Spleen (tissue), 11 donors: Measurements from ENCODE around the gene EFCAB8. TPM values are rescaled to one million over a fixed set of nuclear protein-coding genes. Genes with fewer than 3 reads are reported as not detected.
"Not testable (repeated sequence)": the region's sequence is repeated elsewhere in the genome, so short reads cannot be mapped to it uniquely, and the experiment has no call there.

Source experiments
- DNase-seq: peaks from one replicate; pipeline ENCODE4 v3.0.0-alpha.2; 2020
- H3K27ac ChIP-seq, 8 donors: fragments of 200-600 bp; sonication (generic) in 7 of 8; 1 replicate in 4 of 8; 2 replicates in 4 of 8; pipeline versions ENCODE4 v1.5.0 to v1.8.0; 2016 to 2021; ENCODE audit warnings: inconsistent platforms in 4 of 8, mild to moderate bottlenecking in 4 of 8, moderate library complexity in 1 of 8
- H3K27me3 ChIP-seq, 7 donors: fragments of 200-600 bp; sonication (generic) in 6 of 7; replicated peaks in 1 of 7; 1 replicate in 4 of 7; 2 replicates in 3 of 7; pipeline versions ENCODE4 v1.5.0 to v1.8.0; 2016 to 2021; ENCODE audit warnings: inconsistent platforms in 3 of 7, mild to moderate bottlenecking in 1 of 7
- H3K36me3 ChIP-seq, 6 donors: fragments of 200-600 bp; sonication (generic) in 5 of 6; 1 replicate in 4 of 6; 2 replicates in 2 of 6; pipeline versions ENCODE4 v1.5.0 to v1.8.0; 2016 to 2021; ENCODE audit warnings: inconsistent platforms in 2 of 6
- H3K4me1 ChIP-seq, 6 donors: fragments of 200-600 bp; sonication (generic) in 5 of 6; 1 replicate in 3 of 6; 2 replicates in 3 of 6; pipeline versions ENCODE4 v1.5.0 to v1.8.0; 2016 to 2021; ENCODE audit warnings: inconsistent platforms in 3 of 6
- H3K4me3 ChIP-seq, 8 donors: fragments of 200-600 bp; sonication (generic) in 7 of 8; 1 replicate in 4 of 8; 2 replicates in 4 of 8; pipeline versions ENCODE4 v1.5.0 to v1.8.0; 2016 to 2021; ENCODE audit warnings: inconsistent platforms in 4 of 8, mild to moderate bottlenecking in 4 of 8, moderate library complexity in 2 of 8
- H3K9me3 ChIP-seq, 8 donors: fragments of 200-600 bp; sonication (generic) in 7 of 8; 1 replicate in 4 of 8; 2 replicates in 4 of 8; pipeline versions ENCODE4 v1.5.0 to v1.8.0; 2016 to 2021; ENCODE audit warnings: inconsistent platforms in 4 of 8
- CTCF ChIP-seq, 11 experiments: fragments of 200-600 bp in 7 of 11; fragments of 450-650 bp in 4 of 11; sonication (generic) in 4 of 11; IDR thresholded peaks in 8 of 11; conservative IDR thresholded peaks in 3 of 11; 1 replicate in 7 of 11; 2 replicates in 4 of 11; pipeline versions ENCODE4 v1.4.0 to v1.8.0; 2016 to 2021; ENCODE audit warnings: antibody characterized with exemption in 11 of 11, inconsistent platforms in 4 of 11, mild to moderate bottlenecking in 1 of 11
- POLR2A ChIP-seq, 3 donors: fragments of 450-650 bp; IDR thresholded peaks; one replicate each; pipeline ENCODE4 v1.5.1; 2017; ENCODE audit warnings: antibody characterized with exemption in 3 of 3, mild to moderate bottlenecking in 1 of 3
- POLR2AphosphoS5 ChIP-seq, 3 donors: sonication (generic); formaldehyde crosslinking; IDR thresholded peaks; one replicate each; pipeline ENCODE4 v1.5.1; 2017; ENCODE audit warnings: antibody characterized with exemption in 3 of 3
- WGBS, 5 donors: extraction: QIAGEN DNeasy Blood & Tissue Kit in 3 of 5; methylation state at CpG; one replicate each; pipeline versions ENCODE4 v1.1.5 to v1.1.7; 2013 to 2018; 5-methylcytosine and 5-hydroxymethylcytosine counted together
- intact Hi-C: fragments of 100-400 bp; cut with DNase I; formaldehyde crosslinking; loops from one replicate; pipeline ENCODE4 v1.15.0; 2023; ENCODE audit warnings: low total_unique reads
- polyA plus RNA-seq, 3 donors: library from polyadenylated mRNA; stranded (reverse); fragments of 200-250 nt; gene quantifications; one replicate each; pipeline ENCODE4 v1.2.1, GENCODE V29; 2013
- total RNA-seq, 7 donors: library from RNA; depleted of rRNA in 3 of 7; stranded (reverse); fragments of >200 nt in 3 of 7; fragmentation: NEBNext Ultra II Directional in 4 of 7; extraction: Animal tissue kit (Norgen Biotek cat#: 25700) in 4 of 7; gene quantifications; one replicate each; pipeline versions ENCODE4 v1.1.0 to v1.2.1, GENCODE V29; 2016 to 2021
- donor health status: healthy with polysubstance abuse.
- donor health status: DM: no; HTN: no; CAD: no; lungs with moderate emphysema.
- donor health status: DM: no; HTN: no; CAD: no.
- donor health status: Bipolar disorder and iron deficiency.
- donor health status: healthy.
- donor health status: DM: no; HTN: no; CAD: no.
- donor health status: DM: yes; HTN: yes; CAD: no.

The EFCAB8 gene
- total and polyA plus RNA-seq, 10 donors = 0.06 to 4.2 (median 1.0) TPM

- Histone ChIP-seq H3K4me3 (no peak overlapping the region), H3K4me1 (no peaks in the 10 kb centered on the region), H3K27me3 (no peaks in the 10 kb centered on the region), H3K36me3 (no peaks in the 10 kb centered on the region), H3K9me3 (peaks cover 0 to 25% (median 11%) of the 10 kb centered on the region in 8 donors), H3K27ac (no peak overlapping the region)
- WGBS, 5 donors = 72 to 88% (median 76%) methylated on average over 4 of the region's 4 CpGs
- intact Hi-C loops = no loop called here
- TF ChIP-seq POLR2AphosphoS5 (IDR thresholded peaks at IDR 0.05) = no peak
- no peak for TF ChIP-seq CTCF (IDR thresholded peaks at IDR 0.05 in 8 of 11, conservative IDR thresholded peaks at IDR 0.05 in 3 of 11)
- no peak for TF ChIP-seq POLR2A (IDR thresholded peaks at IDR 0.05)
- no peak for DNase-seq
Observed at GRCh38 chr20:32941155-32941885, 82.6 kb downstream of the EFCAB8 start.

- TF ChIP-seq POLR2AphosphoS5 (IDR thresholded peaks at IDR 0.05) (no peak), CTCF (IDR thresholded peaks at IDR 0.05 in 8 of 11, conservative IDR thresholded peaks at IDR 0.05 in 3 of 11) (no peak), POLR2A (IDR thresholded peaks at IDR 0.05) (no peak)
- peaks cover 0 to 21% (median 11%) of the 10 kb centered on the region in 8 donors for H3K9me3 ChIP-seq
- 80 to 95% (median 87%) methylated on average over 4 to 7 of the region's 7 CpGs for WGBS, 5 donors
- intact Hi-C loops = no loop called here
- no peak overlapping the region for H3K27ac ChIP-seq
- no peaks in the 10 kb centered on the region for H3K36me3 ChIP-seq
- no peaks in the 10 kb centered on the region for H3K4me1 ChIP-seq
- DNase-seq = no peak
- no peaks in the 10 kb centered on the region for H3K27me3 ChIP-seq
- no peak overlapping the region for H3K4me3 ChIP-seq
Observed at GRCh38 chr20:32943490-32944052, 84.8 kb downstream of the EFCAB8 start.

- DNase-seq = no peak
- TF ChIP-seq POLR2A (IDR thresholded peaks at IDR 0.05) (no peak), CTCF (IDR thresholded peaks at IDR 0.05 in 8 of 11, conservative IDR thresholded peaks at IDR 0.05 in 3 of 11) (peak in 7 of 11 experiments; percentile 9 to 46 (median 22))
- no peaks in the 10 kb centered on the region for H3K27me3 ChIP-seq
- no peak overlapping the region for H3K27ac ChIP-seq
- WGBS, 5 donors = 56 to 81% (median 62%) methylated on average over 4 of the region's 4 CpGs
- peaks cover 0 to 21% (median 11%) of the 10 kb centered on the region in 8 donors for H3K9me3 ChIP-seq
- H3K4me1 ChIP-seq = no peaks in the 10 kb centered on the region
- H3K36me3 ChIP-seq = no peaks in the 10 kb centered on the region
- intact Hi-C loops = no loop called here
- no peak overlapping the region for H3K4me3 ChIP-seq
Observed at GRCh38 chr20:32945710-32946221, 87.0 kb downstream of the EFCAB8 start.

- no peak overlapping the region for H3K27ac ChIP-seq
- WGBS, 5 donors = 79 to 93% (median 86%) methylated on average over 1 of the region's 1 CpG
- H3K27me3 ChIP-seq = no peaks in the 10 kb centered on the region
- intact Hi-C loops = no loop called here
- no peaks in the 10 kb centered on the region for H3K36me3 ChIP-seq
- no peak overlapping the region for H3K4me3 ChIP-seq
- TF ChIP-seq POLR2A (IDR thresholded peaks at IDR 0.05) (no peak), POLR2AphosphoS5 (IDR thresholded peaks at IDR 0.05) (no peak), CTCF (IDR thresholded peaks at IDR 0.05 in 8 of 11, conservative IDR thresholded peaks at IDR 0.05 in 3 of 11) (no peak)
- peaks cover 0 to 21% (median 10%) of the 10 kb centered on the region in 8 donors for H3K9me3 ChIP-seq
- DNase-seq = no peak
- no peaks in the 10 kb centered on the region for H3K4me1 ChIP-seq
Observed at GRCh38 chr20:32946629-32947028, 87.9 kb downstream of the EFCAB8 start.

- not testable (repeated sequence) for H3K4me1 ChIP-seq, H3K36me3 ChIP-seq
Observed at GRCh38 chr20:32950539-32950938, 91.8 kb downstream of the EFCAB8 start.

More at GRCh38 chr20:32950539-32950938, 91.8 kb downstream of the EFCAB8 start:
- H3K9me3 ChIP-seq = peaks cover 0 to 21% (median 9%) of the 10 kb centered on the region in 8 donors
- DNase-seq, intact Hi-C loops, H3K27me3 ChIP-seq, H3K27ac ChIP-seq, H3K4me3 ChIP-seq: not testable (repeated sequence)
- 26 to 51% (median 36%) methylated on average over 4 of the region's 4 CpGs for WGBS, 5 donors
